ENCODE measurements around the gene SCN1A. TPM values are rescaled to one million over a fixed set of nuclear protein-coding genes. Genes with fewer than 3 reads are reported as not detected.

SCN1A gene
- total RNA-seq, 4 donors from 2014 or later = 0.41 TPM; not detected in 3

DNA sequence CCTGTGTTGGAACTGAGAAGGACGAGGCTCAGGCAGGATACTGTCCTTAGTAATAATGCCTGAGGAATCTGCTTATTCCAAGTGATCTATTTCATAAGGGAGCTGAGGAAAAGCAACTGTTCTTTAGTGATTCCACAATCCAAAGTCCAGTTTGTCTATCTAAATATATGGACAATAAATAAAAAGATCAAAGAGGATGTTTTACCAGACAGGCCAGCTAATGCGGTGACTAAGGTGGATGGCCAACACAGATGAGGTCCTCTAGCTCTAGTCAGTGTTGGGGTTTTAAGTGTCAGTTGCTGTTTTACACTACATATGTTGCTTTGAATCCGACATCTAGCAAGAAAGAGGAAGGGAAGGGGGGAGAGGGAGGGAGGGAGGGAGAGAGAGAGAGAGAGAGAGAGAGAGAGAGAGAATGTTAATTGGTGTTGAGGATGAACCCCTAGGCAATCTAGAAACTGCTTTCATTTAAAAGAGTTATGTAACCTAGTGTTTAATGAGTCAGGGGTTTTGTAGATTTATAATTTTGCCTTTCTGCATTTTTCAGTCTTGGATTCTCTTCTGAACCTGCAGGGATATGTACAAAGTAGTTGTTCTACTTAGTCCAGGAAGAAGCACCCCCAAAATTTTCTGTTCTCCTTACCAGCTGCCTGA, 27.0 kb upstream of the SCN1A start:
- H3K4me3 ChIP-seq = no peak overlapping the region
- DNase-seq = no peak
- TF ChIP-seq, protein P1, sequence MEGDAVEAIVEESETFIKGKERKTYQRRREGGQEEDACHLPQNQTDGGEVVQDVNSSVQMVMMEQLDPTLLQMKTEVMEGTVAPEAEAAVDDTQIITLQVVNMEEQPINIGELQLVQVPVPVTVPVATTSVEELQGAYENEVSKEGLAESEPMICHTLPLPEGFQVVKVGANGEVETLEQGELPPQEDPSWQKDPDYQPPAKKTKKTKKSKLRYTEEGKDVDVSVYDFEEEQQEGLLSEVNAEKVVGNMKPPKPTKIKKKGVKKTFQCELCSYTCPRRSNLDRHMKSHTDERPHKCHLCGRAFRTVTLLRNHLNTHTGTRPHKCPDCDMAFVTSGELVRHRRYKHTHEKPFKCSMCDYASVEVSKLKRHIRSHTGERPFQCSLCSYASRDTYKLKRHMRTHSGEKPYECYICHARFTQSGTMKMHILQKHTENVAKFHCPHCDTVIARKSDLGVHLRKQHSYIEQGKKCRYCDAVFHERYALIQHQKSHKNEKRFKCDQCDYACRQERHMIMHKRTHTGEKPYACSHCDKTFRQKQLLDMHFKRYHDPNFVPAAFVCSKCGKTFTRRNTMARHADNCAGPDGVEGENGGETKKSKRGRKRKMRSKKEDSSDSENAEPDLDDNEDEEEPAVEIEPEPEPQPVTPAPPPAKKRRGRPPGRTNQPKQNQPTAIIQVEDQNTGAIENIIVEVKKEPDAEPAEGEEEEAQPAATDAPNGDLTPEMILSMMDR (IDR thresholded peaks at IDR 0.05) = no peak
- TF ChIP-seq POLR2A (IDR thresholded peaks at IDR 0.05) = no peak
- intact Hi-C loops (cut with DNase I; ENCODE audit: low total_unique reads) = no loop called here
- H3K27ac ChIP-seq = no peak overlapping the region
- no peaks in the 10 kb centered on the region for H3K27me3 ChIP-seq
- H3K9me3 ChIP-seq = no peaks in the 10 kb centered on the region
- H3K4me1 ChIP-seq = no peaks in the 10 kb centered on the region
- no peaks in the 10 kb centered on the region for H3K36me3 ChIP-seq

DNA sequence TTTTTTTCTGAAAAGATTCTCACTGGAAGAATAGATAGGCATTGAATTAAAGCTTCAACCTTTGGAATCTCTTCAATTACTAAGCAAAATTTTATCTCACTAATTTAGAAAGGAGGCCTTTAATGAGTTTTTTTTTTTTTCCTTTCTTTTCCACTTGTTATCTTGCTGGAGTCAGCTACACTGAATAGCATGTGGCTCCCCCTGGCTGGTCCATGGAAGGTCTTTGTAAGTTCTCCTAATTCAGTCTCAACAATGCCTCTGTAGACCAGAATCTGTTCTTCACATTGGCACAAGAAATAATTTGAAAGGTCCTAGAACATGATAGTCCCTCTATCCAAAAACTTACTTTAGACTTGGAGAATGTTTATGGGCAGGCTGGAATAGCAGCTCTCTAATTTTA, 24.2 kb upstream of the SCN1A start:
- Histone ChIP-seq H3K9me3 (no peaks in the 10 kb centered on the region), H3K27me3 (no peaks in the 10 kb centered on the region), H3K4me1 (no peaks in the 10 kb centered on the region), H3K36me3 (no peaks in the 10 kb centered on the region), H3K27ac (no peak overlapping the region), H3K4me3 (no peak overlapping the region)
- no peak for DNase-seq
- intact Hi-C loops (cut with DNase I; ENCODE audit: low total_unique reads) = no loop called here
- TF ChIP-seq POLR2A (IDR thresholded peaks at IDR 0.05) = no peak
- TF ChIP-seq, protein P1 (IDR thresholded peaks at IDR 0.05) = no peak

DNA sequence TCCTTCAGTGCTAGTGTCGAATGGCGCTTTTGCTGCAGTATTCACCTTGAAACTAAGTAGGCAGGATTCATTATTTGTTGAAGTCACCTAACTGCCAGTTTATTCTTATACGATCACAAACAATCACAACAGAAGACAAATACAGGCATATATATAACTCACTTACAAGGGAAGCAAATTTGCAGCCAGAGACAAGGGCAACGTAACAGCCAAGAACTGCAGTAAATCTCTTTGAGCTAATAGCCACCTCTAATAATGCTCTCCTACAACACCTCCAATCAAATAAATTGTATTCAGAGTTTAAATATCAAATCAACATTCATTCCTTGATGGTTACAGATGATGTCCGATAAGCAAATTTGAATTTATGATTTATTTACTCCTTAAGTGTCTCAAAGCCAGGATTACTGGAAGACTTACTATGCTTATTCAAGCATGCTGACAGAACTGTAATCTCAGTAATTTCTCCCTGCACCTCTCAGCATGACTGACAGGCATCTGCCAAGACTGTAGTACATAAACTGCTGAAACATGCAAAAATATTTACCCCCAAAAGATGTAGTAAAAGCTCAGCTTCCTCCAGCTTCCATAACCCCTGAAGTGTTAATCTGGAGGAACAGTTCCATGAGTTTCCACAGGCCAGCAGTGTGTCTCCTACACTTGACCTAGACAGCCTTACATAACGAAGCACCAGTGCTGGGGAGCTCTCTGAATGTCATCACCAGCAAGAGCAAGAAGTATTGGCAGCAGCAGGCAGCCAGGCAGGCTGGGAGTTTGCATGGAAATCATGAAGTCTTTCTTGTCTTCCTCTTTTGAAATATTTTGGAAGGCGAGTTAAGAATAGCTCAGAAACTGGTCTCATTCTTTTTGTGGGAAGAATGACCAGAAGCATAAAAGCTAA, 20.9 kb upstream of the SCN1A start:
- Histone ChIP-seq H3K4me3 (no peak overlapping the region), H3K9me3 (no peaks in the 10 kb centered on the region), H3K36me3 (no peaks in the 10 kb centered on the region), H3K4me1 (no peaks in the 10 kb centered on the region), H3K27ac (no peak overlapping the region), H3K27me3 (no peaks in the 10 kb centered on the region)
- TF ChIP-seq, protein P1 (IDR thresholded peaks at IDR 0.05) = no peak
- TF ChIP-seq POLR2A (IDR thresholded peaks at IDR 0.05) = no peak
- intact Hi-C loops (cut with DNase I; ENCODE audit: low total_unique reads) = no loop called here
- DNase-seq = no peak

DNA sequence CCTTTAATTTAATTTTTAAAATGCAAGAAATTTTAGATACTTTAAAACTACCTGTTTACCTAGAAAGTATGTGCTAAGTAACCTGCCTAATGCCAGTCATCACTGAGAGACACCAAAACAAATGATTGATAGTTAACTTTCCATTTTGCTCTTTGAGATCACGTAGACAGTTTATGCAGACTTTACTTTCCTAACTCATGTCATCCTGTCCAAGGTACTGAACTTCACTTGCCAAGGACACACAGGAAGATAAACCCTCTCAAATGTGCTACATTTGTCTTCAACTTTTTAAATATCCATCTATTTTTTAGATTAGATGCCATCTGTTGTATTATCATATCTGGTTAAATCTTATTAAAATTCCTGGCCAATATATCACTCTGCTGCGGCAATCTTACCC, 20.1 kb upstream of the SCN1A start:
- no peak for DNase-seq
- TF ChIP-seq POLR2A (IDR thresholded peaks at IDR 0.05) = no peak
- TF ChIP-seq, protein P1 (IDR thresholded peaks at IDR 0.05) = no peak
- Histone ChIP-seq H3K27ac (no peak overlapping the region), H3K27me3 (no peaks in the 10 kb centered on the region), H3K4me3 (no peak overlapping the region), H3K4me1 (no peaks in the 10 kb centered on the region), H3K36me3 (no peaks in the 10 kb centered on the region), H3K9me3 (no peaks in the 10 kb centered on the region)
- intact Hi-C loops (cut with DNase I; ENCODE audit: low total_unique reads) = no loop called here

DNA sequence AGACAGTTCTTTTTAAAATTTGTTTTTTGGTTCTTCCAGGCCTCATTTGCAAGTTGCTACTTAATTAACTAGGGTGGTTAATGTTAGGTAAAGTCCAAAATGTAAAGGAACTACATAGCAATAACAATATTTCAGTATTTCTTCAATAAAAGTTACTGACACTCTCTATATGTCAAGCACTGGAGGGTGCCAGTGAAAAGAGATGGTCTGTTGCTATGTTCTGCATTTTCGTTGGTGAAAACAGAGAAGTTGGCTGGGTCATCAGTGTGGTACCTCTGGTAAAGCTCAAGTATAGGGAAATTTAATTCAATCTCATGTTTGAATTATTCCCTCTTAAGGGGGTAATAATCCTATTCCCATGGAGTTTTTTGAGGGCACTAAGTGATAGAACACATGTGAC, 16.3 kb upstream of the SCN1A start:
- DNase-seq = no peak
- Histone ChIP-seq H3K27me3 (no peaks in the 10 kb centered on the region), H3K9me3 (no peaks in the 10 kb centered on the region), H3K36me3 (no peaks in the 10 kb centered on the region), H3K4me3 (no peak overlapping the region), H3K27ac (no peak overlapping the region), H3K4me1 (no peaks in the 10 kb centered on the region)
- TF ChIP-seq POLR2A (IDR thresholded peaks at IDR 0.05) = no peak
- TF ChIP-seq, protein P1 (IDR thresholded peaks at IDR 0.05) = no peak
- intact Hi-C loops (cut with DNase I; ENCODE audit: low total_unique reads) = no loop called here
